Measurements from ENCODE around the gene STYXL2. TPM values are rescaled to one million over a fixed set of nuclear protein-coding genes. Genes with fewer than 3 reads are reported as not detected.

Gene STYXL2
- total RNA-seq, 1 donor from 2014 or later, result 1.9 TPM

GRCh38 chr1:167099851-167100250 is 6.0 kb downstream of the STYXL2 start:
- Mint-ChIP-seq H3K27me3 (ENCODE audit: unreplicated experiment) (no peaks in the 10 kb centered on the region), H3K4me3 (ENCODE audit: unreplicated experiment) (no peak overlapping the region), H3K4me1 (ENCODE audit: unreplicated experiment) (peaks cover 15% of the 10 kb centered on the region), H3K9me3 (ENCODE audit: unreplicated experiment) (no peaks in the 10 kb centered on the region), H3K27ac (ENCODE audit: unreplicated experiment) (no peak overlapping the region), H3K36me3 (ENCODE audit: low read depth, unreplicated experiment) (no peaks in the 10 kb centered on the region)
- no peak for TF ChIP-seq CTCF (IDR thresholded peaks at IDR 0.05; ENCODE audit: unreplicated experiment)
- DNase-seq (ENCODE audit: low spot score), result no peak

GRCh38 chr1:167100730-167101129 is 6.9 kb downstream of the STYXL2 start:
- H3K27me3 Mint-ChIP-seq (ENCODE audit: unreplicated experiment), result no peaks in the 10 kb centered on the region
- H3K9me3 Mint-ChIP-seq (ENCODE audit: unreplicated experiment), result no peaks in the 10 kb centered on the region
- TF ChIP-seq CTCF (IDR thresholded peaks at IDR 0.05; ENCODE audit: unreplicated experiment), result no peak
- H3K27ac Mint-ChIP-seq (ENCODE audit: unreplicated experiment), result no peak overlapping the region
- DNase-seq (ENCODE audit: low spot score), result no peak
- no peaks in the 10 kb centered on the region for H3K36me3 Mint-ChIP-seq (ENCODE audit: low read depth, unreplicated experiment)
- H3K4me1 Mint-ChIP-seq (ENCODE audit: unreplicated experiment), result peaks cover 20% of the 10 kb centered on the region
- H3K4me3 Mint-ChIP-seq (ENCODE audit: unreplicated experiment), result no peak overlapping the region

- no peak for TF ChIP-seq CTCF (IDR thresholded peaks at IDR 0.05; ENCODE audit: unreplicated experiment)
- no peak overlapping the region for H3K27ac Mint-ChIP-seq (ENCODE audit: unreplicated experiment)
- H3K4me1 Mint-ChIP-seq (ENCODE audit: unreplicated experiment), result peaks cover 21% of the 10 kb centered on the region
- no peaks in the 10 kb centered on the region for H3K27me3 Mint-ChIP-seq (ENCODE audit: unreplicated experiment)
- H3K36me3 Mint-ChIP-seq (ENCODE audit: low read depth, unreplicated experiment), result no peaks in the 10 kb centered on the region
- no peaks in the 10 kb centered on the region for H3K9me3 Mint-ChIP-seq (ENCODE audit: unreplicated experiment)
- DNase-seq (ENCODE audit: low spot score), result no peak
- H3K4me3 Mint-ChIP-seq (ENCODE audit: unreplicated experiment), result no peak overlapping the region
Measured at GRCh38 chr1:167101754-167102153, 7.9 kb downstream of the STYXL2 start.

- peaks cover under 1% of the 10 kb centered on the region for H3K27me3 Mint-ChIP-seq (ENCODE audit: unreplicated experiment)
- peaks cover 20% of the 10 kb centered on the region for H3K4me1 Mint-ChIP-seq (ENCODE audit: unreplicated experiment)
- H3K27ac Mint-ChIP-seq (ENCODE audit: unreplicated experiment), result no peak overlapping the region
- no peaks in the 10 kb centered on the region for H3K9me3 Mint-ChIP-seq (ENCODE audit: unreplicated experiment)
- TF ChIP-seq CTCF (IDR thresholded peaks at IDR 0.05; ENCODE audit: unreplicated experiment), result no peak
- no peaks in the 10 kb centered on the region for H3K36me3 Mint-ChIP-seq (ENCODE audit: low read depth, unreplicated experiment)
- DNase-seq (ENCODE audit: low spot score), result no peak
- H3K4me3 Mint-ChIP-seq (ENCODE audit: unreplicated experiment), result no peak overlapping the region
Measured at GRCh38 chr1:167102906-167103573, 9.2 kb downstream of the STYXL2 start.

GRCh38 chr1:167104256-167104633 is 10.4 kb downstream of the STYXL2 start:
- Mint-ChIP-seq H3K27ac (ENCODE audit: unreplicated experiment) (peak overlapping the region; percentile 61), H3K36me3 (ENCODE audit: low read depth, unreplicated experiment) (no peaks in the 10 kb centered on the region), H3K4me1 (ENCODE audit: unreplicated experiment) (peaks cover 30% of the 10 kb centered on the region), H3K4me3 (ENCODE audit: unreplicated experiment) (peak overlapping the region; percentile 23), H3K9me3 (ENCODE audit: unreplicated experiment) (no peaks in the 10 kb centered on the region), H3K27me3 (ENCODE audit: unreplicated experiment) (peaks cover 3% of the 10 kb centered on the region)
- TF ChIP-seq CTCF (IDR thresholded peaks at IDR 0.05; ENCODE audit: unreplicated experiment), result no peak
- DNase-seq (ENCODE audit: low spot score), result no peak
